ENCODE measurements around the gene COL15A1. TPM values are rescaled to one million over a fixed set of nuclear protein-coding genes. Genes with fewer than 3 reads are reported as not detected.

COL15A1 gene
- total and polyA plus RNA-seq, 2 of the 13 experiments (the other 11 are each of a cell fraction or from before 2014, with no cell fraction given) = not detected

GRCh38 chr9:99042620-99043019, 98.9 kb downstream of the COL15A1 start:
- no peak for ATAC-seq
- Histone ChIP-seq H3K9me3 (ENCODE audit: low read length) (no peaks in the 10 kb centered on the region), H3K79me2 (ENCODE audit: insufficient read depth, low read length) (no peaks in the 10 kb centered on the region), H3K36me3 (replicated peaks in 1 of 2; ENCODE audit: control insufficient read depth in 1 of 2, insufficient read depth in 2 of 2, low read length in 2 of 2) (no peaks in the 10 kb centered on the region), H2AFZ (ENCODE audit: low read length) (no peak overlapping the region), H3K9ac (ENCODE audit: insufficient read depth, low read depth, low read length) (no peak overlapping the region), H4K20me1 (ENCODE audit: insufficient read depth, low read length) (no peaks in the 10 kb centered on the region), H3K4me2 (ENCODE audit: low read depth, low read length) (no peak overlapping the region), H3K27me3 (ENCODE audit: control insufficient read depth in 1 of 2, insufficient read depth in 2 of 2, low read length in 2 of 2) (peaks cover 1 to 20% of the 10 kb centered on the region in 2 experiments; a peak in 3 of 5 replicates), H3K27ac (ENCODE audit: extremely low read length, insufficient read depth, low read length) (no peak overlapping the region), H3K4me3 (replicated peaks in 1 of 3; ENCODE audit: insufficient read depth in 1 of 3, low read depth in 2 of 3, low read length in 3 of 3) (no peak overlapping the region), H3K4me1 (ENCODE audit: insufficient read depth, low read length) (no peaks in the 10 kb centered on the region)
- no TSS peak for BruUV-seq (replicated peaks)
- intact Hi-C loops (cut with micrococcal nuclease; ENCODE audit: unreplicated experiment) (no loop called here), in situ Hi-C loops (cut with HindIII; ENCODE audit: extremely low pct_ligation_motif_present, low pct_unique_long_range_greater_than_20kb) (no loop called here)
- WGBS (ENCODE audit: low lambda C conversion rate) = 18% methylated on average over 6 of the region's 6 CpGs
- CTCF ChIA-PET (ENCODE audit: low intra/inter-chr PET ratio, low total read pairs) = no interaction called here
- no peak for FAIRE-seq
- POLR2A ChIA-PET = no interaction called here
- DNase-seq (ENCODE audit: low spot score) = no peak
- TF ChIP-seq ZNF557 (CRISPR knock-in tag; IDR thresholded peaks at IDR 0.05) (no peak), TBX2 (CRISPR knock-in tag; IDR thresholded peaks at IDR 0.05; ENCODE audit: borderline replicate concordance) (no peak), CEBPZ (IDR thresholded peaks at IDR 0.05; ENCODE audit: low read length) (no peak), GATAD1 (CRISPR knock-in tag; IDR thresholded peaks at IDR 0.05) (no peak), MTA1 (CRISPR knock-in tag; IDR thresholded peaks at IDR 0.05; ENCODE audit: borderline replicate concordance) (no peak), HDAC1 (CRISPR knock-in tag; IDR thresholded peaks at IDR 0.05) (no peak), ZNF451 (CRISPR knock-in tag; IDR thresholded peaks at IDR 0.05) (no peak), RBM22 (optimal IDR thresholded peaks at IDR 0.05; ENCODE audit: low read length) (no peak), ZNF143 (CRISPR knock-in tag; IDR thresholded peaks at IDR 0.05) (no peak), NONO (IDR thresholded peaks at IDR 0.05) (no peak), NONO (CRISPR knock-in tag; conservative IDR thresholded peaks at IDR 0.05) (no peak), CREB3 (CRISPR knock-in tag; IDR thresholded peaks at IDR 0.05) (no peak), RERE (CRISPR knock-in tag; IDR thresholded peaks at IDR 0.05; ENCODE audit: low read depth) (no peak), BCL6 (CRISPR knock-in tag; IDR thresholded peaks at IDR 0.05) (no peak), PCBP1 (IDR thresholded peaks at IDR 0.05; ENCODE audit: borderline replicate concordance, low read depth, low read length) (no peak)
